Thymus (tissue), 11 donors: ENCODE results near the gene HDAC4. TPM values are rescaled to one million over a fixed set of nuclear protein-coding genes. Genes with fewer than 3 reads are reported as not detected.

Experiments
- DNase-seq, 9 donors: peaks; one replicate each; pipeline ENCODE4 v3.0.0-alpha.2; 2013; ENCODE audit warnings: low spot score in 9 of 9, low read depth in 6 of 9, missing footprints in 1 of 9
- H3K27ac ChIP-seq, 2 donors: one replicate each; pipeline ENCODE4 v1.5.1; 2013; ENCODE audit warnings: control low read depth in 1 of 2, low read depth in 1 of 2, low read length in 1 of 2, mild to moderate bottlenecking in 1 of 2, moderate library complexity in 1 of 2
- H3K27me3 ChIP-seq, 2 donors: one replicate each; pipeline ENCODE4 v1.5.1; 2013; ENCODE audit warnings: low read length in 1 of 2; ENCODE audit not compliant: control insufficient read depth in 2 of 2, insufficient read depth in 1 of 2
- H3K36me3 ChIP-seq, 2 donors: one replicate each; pipeline ENCODE4 v1.5.1; 2013; ENCODE audit warnings: low read length in 1 of 2, mild to moderate bottlenecking in 1 of 2, moderate library complexity in 1 of 2; ENCODE audit not compliant: control insufficient read depth in 2 of 2, insufficient read depth in 2 of 2
- H3K4me1 ChIP-seq, 2 donors: one replicate each; pipeline ENCODE4 v1.5.1; 2013; ENCODE audit warnings: low read length in 2 of 2; ENCODE audit not compliant: control insufficient read depth in 2 of 2, insufficient read depth in 2 of 2
- H3K4me3 ChIP-seq, 2 donors: one replicate each; pipeline ENCODE4 v1.5.1; 2013; ENCODE audit warnings: low read length in 2 of 2, control low read depth in 1 of 2, mild to moderate bottlenecking in 1 of 2
- H3K9me3 ChIP-seq, 2 donors: one replicate each; pipeline ENCODE4 v1.5.1; 2013; ENCODE audit warnings: low read length in 1 of 2, mild to moderate bottlenecking in 1 of 2; ENCODE audit not compliant: control insufficient read depth in 2 of 2, insufficient read depth in 1 of 2
- WGBS: extraction: QIAGEN DNeasy Blood & Tissue Kit; methylation state at CpG from one replicate; pipeline ENCODE4 v1.1.7; 2013; 5-methylcytosine and 5-hydroxymethylcytosine counted together
- polyA plus RNA-seq: library from polyadenylated mRNA; stranded (reverse); fragments of 200-250 nt; gene quantifications from one replicate; pipeline ENCODE4 v1.2.3, GENCODE V29; 2013
- total RNA-seq: library from RNA; stranded (reverse); fragments of 120-200 nt; gene quantifications from one replicate; pipeline ENCODE4 v1.2.4, GENCODE V29; 2013
- donor health status: healthy.

The HDAC4 gene
- total and polyA plus RNA-seq, 2 donors: 7.8 to 17.9 TPM

- no peak for DNase-seq
- Histone ChIP-seq H3K4me3 (no peak overlapping the region), H3K27me3 (no peaks in the 10 kb centered on the region), H3K27ac (no peak overlapping the region), H3K9me3 (no peaks in the 10 kb centered on the region), H3K36me3 (peaks cover 21 to 39% of the 10 kb centered on the region in 2 donors), H3K4me1 (peaks cover 14 to 49% of the 10 kb centered on the region in 2 donors)
- 95% methylated on average over 9 of the region's 9 CpGs for WGBS
Measured at GRCh38 chr2:239368321-239368720, 32.5 kb downstream of the HDAC4 start.

- DNase-seq: no peak
- no peak overlapping the region for H3K4me3 ChIP-seq
- 97% methylated on average over 12 of the region's 12 CpGs for WGBS
- H3K4me1 ChIP-seq: peaks cover 16 to 34% of the 10 kb centered on the region in 2 donors
- no peaks in the 10 kb centered on the region for H3K27me3 ChIP-seq
- no peak overlapping the region for H3K27ac ChIP-seq
- no peaks in the 10 kb centered on the region for H3K9me3 ChIP-seq
- peaks cover 18 to 34% of the 10 kb centered on the region in 2 donors for H3K36me3 ChIP-seq
Measured at GRCh38 chr2:239366740-239367139, 34.1 kb downstream of the HDAC4 start.

- Histone ChIP-seq H3K36me3 (peaks cover 18 to 31% of the 10 kb centered on the region in 2 donors), H3K4me3 (no peak overlapping the region), H3K27me3 (no peaks in the 10 kb centered on the region), H3K9me3 (no peaks in the 10 kb centered on the region), H3K4me1 (peaks cover 16 to 38% of the 10 kb centered on the region in 2 donors), H3K27ac (no peak overlapping the region)
- DNase-seq: no peak
- 95% methylated on average over 32 of the region's 32 CpGs for WGBS
Measured at GRCh38 chr2:239365782-239366435, 34.9 kb downstream of the HDAC4 start.

- peaks cover 15 to 27% of the 10 kb centered on the region in 2 donors for H3K36me3 ChIP-seq
- no peak overlapping the region for H3K4me3 ChIP-seq
- no peak overlapping the region for H3K27ac ChIP-seq
- H3K4me1 ChIP-seq: peaks cover 13 to 38% of the 10 kb centered on the region in 2 donors
- H3K27me3 ChIP-seq: no peaks in the 10 kb centered on the region
- 97% methylated on average over 11 of the region's 11 CpGs for WGBS
- no peaks in the 10 kb centered on the region for H3K9me3 ChIP-seq
- DNase-seq: no peak
Measured at GRCh38 chr2:239365071-239365781, 35.6 kb downstream of the HDAC4 start.

GRCh38 chr2:239363946-239364637, 36.7 kb downstream of the HDAC4 start:
- Histone ChIP-seq H3K4me3 (no peak overlapping the region), H3K4me1 (peaks cover 9 to 30% of the 10 kb centered on the region in 2 donors), H3K9me3 (no peaks in the 10 kb centered on the region), H3K36me3 (peaks cover 9 to 28% of the 10 kb centered on the region in 2 donors), H3K27ac (no peak overlapping the region), H3K27me3 (no peaks in the 10 kb centered on the region)
- 85% methylated on average over 21 of the region's 21 CpGs for WGBS
- no peak for DNase-seq

- WGBS: 99% methylated on average over 4 of the region's 4 CpGs
- no peak overlapping the region for H3K4me3 ChIP-seq
- no peaks in the 10 kb centered on the region for H3K27me3 ChIP-seq
- H3K36me3 ChIP-seq: peaks cover 3 to 24% of the 10 kb centered on the region in 2 donors
- no peaks in the 10 kb centered on the region for H3K9me3 ChIP-seq
- peaks cover 9 to 26% of the 10 kb centered on the region in 2 donors for H3K4me1 ChIP-seq
- no peak overlapping the region for H3K27ac ChIP-seq
- no peak for DNase-seq
Measured at GRCh38 chr2:239362507-239362906, 38.3 kb downstream of the HDAC4 start.

GRCh38 chr2:239361311-239361642, 39.5 kb downstream of the HDAC4 start:
- Histone ChIP-seq H3K36me3 (peaks cover 3 to 18% of the 10 kb centered on the region in 2 donors), H3K27ac (no peak overlapping the region), H3K9me3 (no peaks in the 10 kb centered on the region), H3K4me1 (peaks cover 9 to 26% of the 10 kb centered on the region in 2 donors), H3K4me3 (no peak overlapping the region), H3K27me3 (no peaks in the 10 kb centered on the region)
- WGBS: 94% methylated on average over 3 of the region's 3 CpGs
- DNase-seq: no peak

GRCh38 chr2:239360421-239361310, 40.2 kb downstream of the HDAC4 start:
- WGBS: 88% methylated on average over 19 of the region's 19 CpGs
- Histone ChIP-seq H3K4me3 (no peak overlapping the region), H3K9me3 (no peaks in the 10 kb centered on the region), H3K27me3 (no peaks in the 10 kb centered on the region), H3K4me1 (peaks cover 9 to 26% of the 10 kb centered on the region in 2 donors), H3K27ac (no peak overlapping the region), H3K36me3 (peaks cover 3 to 17% of the 10 kb centered on the region in 2 donors)
- no peak for DNase-seq
